Activated T-cell treated with anti-CD3 and anti-CD28 coated beads, Interleukin-2, amount 50 U/mL, for 72 hours (primary cell): ENCODE data around the gene VAV2. TPM values are rescaled to one million over a fixed set of nuclear protein-coding genes. Genes with fewer than 3 reads are reported as not detected.

Experiments used
- ATAC-seq, 2 donors: fragments of 150-1000 bp; cut with Tn5 transposase; replicated peaks in 1 of 2; 2 replicates each; pipeline ENCODE4 v1.10.0; 2021; ENCODE audit warnings: moderate library complexity in 2 of 2, mild to moderate bottlenecking in 1 of 2
- DNase-seq, 2 donors: peaks; one replicate each; pipeline ENCODE4 v3.0.0; 2021 to 2022; ENCODE audit warnings: mixed read lengths in 1 of 2
- H3K27ac Mint-ChIP-seq: one replicate; pipeline ENCODE4 v1.8.0; 2022; ENCODE audit warnings: mild to moderate bottlenecking, moderate library complexity, mixed read lengths
- H3K27me3 Mint-ChIP-seq: one replicate; pipeline ENCODE4 v1.8.0; 2022; ENCODE audit warnings: low read depth, mixed read lengths
- H3K36me3 Mint-ChIP-seq, 2 donors: one replicate each; pipeline ENCODE4 v1.8.0; 2022; ENCODE audit warnings: mixed read lengths in 2 of 2, mild to moderate bottlenecking in 1 of 2; ENCODE audit not compliant: insufficient read depth in 2 of 2
- H3K4me1 Mint-ChIP-seq: one replicate; pipeline ENCODE4 v1.8.0; 2022; ENCODE audit warnings: low read depth, mixed read lengths
- H3K4me3 Mint-ChIP-seq, 2 donors: one replicate each; pipeline ENCODE4 v1.8.0; 2022; ENCODE audit warnings: mild to moderate bottlenecking in 2 of 2, mixed read lengths in 2 of 2, moderate library complexity in 2 of 2
- H3K9me3 Mint-ChIP-seq, 2 donors: one replicate each; pipeline ENCODE4 v1.8.0; 2022; ENCODE audit warnings: mixed read lengths in 2 of 2
- total RNA-seq, 2 donors: library from RNA; stranded (reverse); gene quantifications; one replicate each; pipeline ENCODE4 v1.2.3, GENCODE V29; 2022

Gene VAV2
- total RNA-seq, 2 donors from 2014 or later, result 4.6 to 5.1 TPM

GRCh38 chr9:133825555-133826218 lies 166.4 kb downstream of the VAV2 start:
- DNase-seq, result no peak
- Mint-ChIP-seq H3K9me3 (no peaks in the 10 kb centered on the region), H3K27me3 (no peaks in the 10 kb centered on the region), H3K4me3 (no peak overlapping the region), H3K36me3 (no peaks in the 10 kb centered on the region), H3K27ac (no peak overlapping the region), H3K4me1 (no peaks in the 10 kb centered on the region)
- ATAC-seq, result no peak

DNA sequence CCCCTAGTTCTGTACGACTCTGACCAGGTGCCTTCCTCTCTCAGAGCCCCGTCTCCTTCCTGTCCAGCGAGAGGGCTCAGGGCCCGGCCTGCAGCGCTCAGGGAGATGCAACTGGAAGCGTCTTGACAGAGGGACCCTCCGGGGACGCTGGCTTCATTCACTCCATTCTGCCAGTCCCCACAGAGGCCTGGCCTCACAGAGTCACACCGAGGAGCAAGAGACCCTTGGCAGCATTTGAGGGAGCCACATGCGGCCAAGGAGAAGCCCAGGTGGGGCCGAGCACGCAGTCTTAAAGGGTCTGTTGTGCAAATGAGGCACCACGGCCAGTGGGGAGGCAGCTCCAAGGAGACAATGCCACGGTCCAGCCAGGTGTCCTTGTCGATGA lies 167.3 kb downstream of the VAV2 start:
- Mint-ChIP-seq H3K4me3 (no peak overlapping the region), H3K36me3 (no peaks in the 10 kb centered on the region), H3K9me3 (no peaks in the 10 kb centered on the region), H3K4me1 (no peaks in the 10 kb centered on the region), H3K27ac (no peak overlapping the region), H3K27me3 (no peaks in the 10 kb centered on the region)
- ATAC-seq (no peak), DNase-seq (no peak)

GRCh38 chr9:133824106-133824801 lies 167.9 kb downstream of the VAV2 start:
- no peaks in the 10 kb centered on the region for H3K27me3 Mint-ChIP-seq
- H3K27ac Mint-ChIP-seq, result no peak overlapping the region
- ATAC-seq, result no peak
- H3K9me3 Mint-ChIP-seq, result no peaks in the 10 kb centered on the region
- no peak overlapping the region for H3K4me3 Mint-ChIP-seq
- no peaks in the 10 kb centered on the region for H3K4me1 Mint-ChIP-seq
- no peaks in the 10 kb centered on the region for H3K36me3 Mint-ChIP-seq
- no peak for DNase-seq

DNA sequence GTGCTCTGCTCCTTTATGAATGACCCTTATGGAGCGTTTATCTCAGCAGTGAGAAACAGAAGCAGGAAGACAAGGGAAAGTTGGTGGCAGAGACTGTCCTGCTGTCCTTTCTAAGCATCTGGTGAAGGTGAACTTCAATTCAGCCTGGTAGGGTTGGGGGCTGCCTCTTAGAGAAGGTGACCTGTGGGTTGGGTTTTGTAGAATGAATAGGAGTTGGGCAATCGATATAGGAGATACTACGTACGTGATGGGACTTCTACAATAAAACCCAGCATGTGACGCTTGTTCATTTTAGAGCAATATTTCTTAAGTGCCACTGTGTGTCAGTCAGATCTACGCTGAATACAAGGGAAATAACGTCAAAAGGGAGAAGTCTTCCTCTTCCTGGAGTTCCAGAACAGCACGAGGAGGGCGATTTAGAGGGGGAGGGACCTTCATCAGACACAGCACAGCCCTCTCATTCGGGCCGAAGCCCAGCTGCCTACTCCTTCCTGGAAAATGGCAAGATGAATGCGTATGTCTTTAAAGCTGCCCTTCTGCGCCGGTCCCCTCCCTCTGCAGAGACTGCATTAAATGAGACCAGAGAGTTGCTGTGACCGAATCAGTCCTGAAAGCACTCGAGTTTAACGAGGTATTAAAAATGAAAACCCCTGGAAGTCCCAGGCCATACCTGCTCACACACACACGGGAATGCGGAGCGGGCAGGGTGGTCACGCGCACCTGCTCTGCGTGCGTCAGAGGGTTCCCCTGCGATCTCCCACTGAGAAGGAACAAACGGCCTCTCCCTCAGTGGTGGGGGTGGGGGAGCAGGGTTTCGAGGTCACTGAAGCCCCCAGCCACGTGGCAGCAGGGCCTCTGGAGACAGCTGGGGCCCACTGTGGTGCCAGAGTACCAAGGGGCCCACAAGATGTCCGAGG lies 168.7 kb downstream of the VAV2 start:
- Mint-ChIP-seq H3K4me1 (no peaks in the 10 kb centered on the region), H3K27me3 (no peaks in the 10 kb centered on the region), H3K36me3 (no peaks in the 10 kb centered on the region), H3K27ac (no peak overlapping the region), H3K9me3 (no peaks in the 10 kb centered on the region), H3K4me3 (no peak overlapping the region)
- DNase-seq (no peak), ATAC-seq (no peak)

GRCh38 chr9:133822430-133823065 lies 169.6 kb downstream of the VAV2 start:
- Mint-ChIP-seq H3K27me3 (no peaks in the 10 kb centered on the region), H3K4me3 (no peak overlapping the region), H3K36me3 (no peaks in the 10 kb centered on the region), H3K4me1 (no peaks in the 10 kb centered on the region), H3K9me3 (no peaks in the 10 kb centered on the region), H3K27ac (no peak overlapping the region)
- DNase-seq (no peak), ATAC-seq (no peak)

- Mint-ChIP-seq H3K36me3 (no peaks in the 10 kb centered on the region), H3K4me1 (no peaks in the 10 kb centered on the region), H3K27ac (no peak overlapping the region), H3K4me3 (no peak overlapping the region), H3K27me3 (no peaks in the 10 kb centered on the region), H3K9me3 (no peaks in the 10 kb centered on the region)
- DNase-seq (no peak), ATAC-seq (no peak)
These were observed 170.3 kb downstream of the VAV2 start for GRCh38 chr9:133821601-133822429.

DNA sequence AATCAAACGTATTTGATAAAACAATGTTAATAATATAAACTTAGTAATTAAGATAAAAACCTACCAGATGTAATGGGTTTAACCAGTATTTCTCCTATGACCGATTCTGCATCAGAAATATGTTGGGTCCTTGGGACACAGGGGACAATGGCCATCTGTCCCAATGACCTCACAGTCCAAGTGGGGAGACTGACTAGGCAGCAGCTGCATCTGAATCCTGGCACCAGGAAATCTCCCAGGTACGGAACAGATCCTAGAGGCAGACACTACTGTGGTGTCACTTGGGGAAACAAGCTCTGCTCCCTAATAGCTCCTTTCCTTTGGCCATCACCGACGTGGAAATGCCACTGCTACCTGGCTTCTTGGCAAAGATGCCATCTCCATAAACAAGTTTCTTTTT lies 172.2 kb downstream of the VAV2 start:
- no peak overlapping the region for H3K27ac Mint-ChIP-seq
- H3K4me1 Mint-ChIP-seq, result no peaks in the 10 kb centered on the region

GRCh38 chr9:133818444-133818843 lies 173.7 kb downstream of the VAV2 start:
- ATAC-seq, result no peak
- Mint-ChIP-seq H3K4me3 (no peak overlapping the region), H3K27ac (no peak overlapping the region)

More for the DNA sequence above, 172.2 kb downstream of the VAV2 start:
- DNase-seq (no peak), ATAC-seq (no peak)
- no peaks in the 10 kb centered on the region for H3K36me3 Mint-ChIP-seq
- H3K27me3 Mint-ChIP-seq, result no peaks in the 10 kb centered on the region
- H3K9me3 Mint-ChIP-seq, result no peaks in the 10 kb centered on the region
- H3K4me3 Mint-ChIP-seq, result no peak overlapping the region

GRCh38 chr9:133815781-133816180 lies 176.3 kb downstream of the VAV2 start:
- Mint-ChIP-seq H3K4me3 (no peak overlapping the region), H3K27me3 (no peaks in the 10 kb centered on the region), H3K36me3 (no peaks in the 10 kb centered on the region), H3K27ac (no peak overlapping the region), H3K9me3 (no peaks in the 10 kb centered on the region), H3K4me1 (no peaks in the 10 kb centered on the region)
- DNase-seq (no peak), ATAC-seq (no peak)

More at GRCh38 chr9:133818444-133818843, 173.7 kb downstream of the VAV2 start:
- Mint-ChIP-seq H3K36me3 (no peaks in the 10 kb centered on the region), H3K27me3 (no peaks in the 10 kb centered on the region), H3K4me1 (no peaks in the 10 kb centered on the region), H3K9me3 (no peaks in the 10 kb centered on the region)
- DNase-seq, result no peak

GRCh38 chr9:133814586-133815208 lies 177.4 kb downstream of the VAV2 start:
- DNase-seq (no peak), ATAC-seq (no peak)
- H3K4me3 Mint-ChIP-seq, result no peak overlapping the region
- H3K27me3 Mint-ChIP-seq, result no peaks in the 10 kb centered on the region
- H3K36me3 Mint-ChIP-seq, result no peaks in the 10 kb centered on the region
- H3K9me3 Mint-ChIP-seq, result no peaks in the 10 kb centered on the region
- H3K27ac Mint-ChIP-seq, result no peak overlapping the region
- H3K4me1 Mint-ChIP-seq, result no peaks in the 10 kb centered on the region

- Mint-ChIP-seq H3K9me3 (no peaks in the 10 kb centered on the region), H3K36me3 (no peaks in the 10 kb centered on the region), H3K27me3 (no peaks in the 10 kb centered on the region), H3K4me1 (no peaks in the 10 kb centered on the region), H3K27ac (no peak overlapping the region), H3K4me3 (no peak overlapping the region)
- ATAC-seq (no peak), DNase-seq (no peak)
These were observed 178.2 kb downstream of the VAV2 start for GRCh38 chr9:133813749-133814585.
